NB4 (cell line): ENCODE data around the gene PCDHGA8.

Source experiments
- CTCF ChIP-seq: IDR thresholded peaks from one replicate; pipeline ENCODE4 v1.5.1; 2012; ENCODE audit warnings: low read depth, low read length
- POLR2A ChIP-seq: IDR thresholded peaks from 2 replicates; pipeline ENCODE4 v1.6.1; 2011; ENCODE audit warnings: mild to moderate bottlenecking; ENCODE audit not compliant: insufficient read length; ENCODE audit errors: extremely low read depth

DNA sequence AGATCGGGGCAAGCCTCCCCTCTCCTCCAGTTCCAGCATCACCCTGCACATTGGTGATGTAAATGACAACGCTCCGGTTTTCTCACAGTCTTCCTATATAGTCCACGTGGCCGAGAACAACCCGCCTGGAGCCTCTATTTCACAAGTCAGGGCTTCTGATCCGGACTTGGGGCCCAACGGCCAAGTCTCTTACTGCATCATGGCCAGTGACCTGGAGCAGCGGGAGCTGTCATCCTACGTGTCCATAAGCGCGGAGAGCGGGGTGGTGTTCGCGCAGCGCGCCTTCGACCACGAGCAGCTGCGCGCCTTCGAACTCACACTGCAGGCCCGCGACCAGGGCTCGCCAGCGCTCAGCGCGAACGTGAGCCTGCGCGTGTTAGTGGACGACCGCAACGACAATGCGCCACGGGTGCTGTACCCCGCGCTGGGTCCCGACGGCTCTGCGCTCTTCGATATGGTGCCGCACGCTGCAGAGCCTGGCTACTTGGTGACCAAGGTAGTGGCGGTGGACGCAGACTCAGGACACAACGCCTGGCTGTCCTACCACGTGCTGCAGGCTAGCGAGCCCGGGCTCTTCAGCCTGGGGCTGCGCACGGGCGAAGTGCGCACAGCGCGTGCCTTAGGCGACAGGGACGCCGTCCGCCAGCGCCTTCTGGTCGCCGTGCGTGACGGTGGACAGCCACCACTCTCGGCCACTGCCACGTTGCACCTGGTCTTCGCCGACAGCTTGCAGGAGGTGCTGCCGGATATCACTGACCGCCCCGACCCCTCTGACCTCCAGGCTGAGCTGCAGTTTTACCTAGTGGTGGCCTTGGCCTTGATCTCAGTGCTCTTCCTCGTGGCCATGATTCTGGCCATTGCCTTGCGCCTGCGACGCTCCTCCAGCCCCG, 3.0 kb upstream of the PCDHGA8 start:
- TF ChIP-seq CTCF (no peak), POLR2A (no peak)
